HG03520 (cell line): ENCODE data around the gene BCOR.
A peak's percentile ranks its signal among the peaks of the same experiment; 100 is the strongest.

ENCODE experiments used
- ATAC-seq: cut with Tn5 transposase; IDR thresholded peaks from one replicate; pipeline ENCODE4 v1.9.1; 2021; ENCODE audit warnings: mild to moderate bottlenecking, moderate library complexity; ENCODE audit not compliant: unreplicated experiment

BCOR gene

GRCh38 chrX:40035726-40036125, 62.0 kb downstream of the BCOR start:
- no peak for ATAC-seq

- ATAC-seq: no peak
Measured at GRCh38 chrX:40031911-40032310, 65.8 kb downstream of the BCOR start.

- ATAC-seq: no peak
Measured at GRCh38 chrX:40030205-40030604, 67.6 kb downstream of the BCOR start.

- no peak for ATAC-seq
Measured at GRCh38 chrX:40022421-40022820, 75.3 kb downstream of the BCOR start.

- ATAC-seq: no peak
Measured at GRCh38 chrX:40021647-40022046, 76.1 kb downstream of the BCOR start.

GRCh38 chrX:40019541-40019940, 78.2 kb downstream of the BCOR start:
- no peak for ATAC-seq

- no peak for ATAC-seq
Measured at GRCh38 chrX:40018041-40018440, 79.7 kb downstream of the BCOR start.

GRCh38 chrX:40016749-40017148, 81.0 kb downstream of the BCOR start:
- no peak for ATAC-seq

GRCh38 chrX:40015693-40016092, 82.1 kb downstream of the BCOR start:
- no peak for ATAC-seq

GRCh38 chrX:40013266-40014195, 84.2 kb downstream of the BCOR start:
- peak; percentile 29 for ATAC-seq

- peak; percentile 44 for ATAC-seq
Measured at GRCh38 chrX:40012868-40013265, 84.9 kb downstream of the BCOR start.

- ATAC-seq: peak; percentile 10
Measured at GRCh38 chrX:40012039-40012867, 85.5 kb downstream of the BCOR start.

GRCh38 chrX:40011322-40012038, 86.3 kb downstream of the BCOR start:
- ATAC-seq: no peak

GRCh38 chrX:40010550-40011321, 87.0 kb downstream of the BCOR start:
- ATAC-seq: no peak

- ATAC-seq: no peak
Measured at GRCh38 chrX:40009890-40010289, 87.9 kb downstream of the BCOR start.

- ATAC-seq: no peak
Measured at GRCh38 chrX:40009462-40009851, 88.3 kb downstream of the BCOR start.

GRCh38 chrX:40008791-40009461, 88.8 kb downstream of the BCOR start:
- ATAC-seq: no peak

GRCh38 chrX:40007756-40008705, 89.7 kb downstream of the BCOR start:
- ATAC-seq: no peak
